GM12878 (cell line): ENCODE data around the gene ZNF467. TPM values are rescaled to one million over a fixed set of nuclear protein-coding genes. Genes with fewer than 3 reads are reported as not detected.

Source experiments
- ATAC-seq: fragments of 200-7000 bp; cut with Tn5 transposase; 3 replicates; pipeline ENCODE4 v1.9.1; 2020; ENCODE audit warnings: mild to moderate bottlenecking, moderate library complexity
- BruUV-seq: library from RNA; stranded (reverse); fragments of 400-500 nt; replicated peaks from 2 replicates; lab custom pipeline; 2021; lab: Mats Ljungman, UMichigan
- CTCF ChIA-PET: fragments of 300-600 bp; sonication (Branson Sonifier 250); formaldehyde crosslinking; extraction: SDS; loops from one replicate; lab custom pipeline; 2021; ENCODE audit warnings: inconsistent platforms; lab: Yijun Ruan, JAX
- POLR2A ChIA-PET: fragments of 350-600 bp; formaldehyde crosslinking; extraction: SDS; loops from one replicate; lab custom pipeline; 2021; ENCODE audit warnings: inconsistent platforms; lab: Charles Lee
- RAD21 ChIA-PET: fragments of 300-600 bp; sonication (Branson Sonifier 250); formaldehyde crosslinking; loops from one replicate; lab custom pipeline; 2023; ENCODE audit warnings: antibody characterized with exemption; ENCODE audit not compliant: unreplicated experiment; lab: Charles Lee
- SMC1A ChIA-PET: fragments of 300-600 bp; sonication (Branson Sonifier 250); formaldehyde crosslinking; loops from one replicate; lab custom pipeline; 2023; ENCODE audit not compliant: unreplicated experiment, uncharacterized antibody; lab: Charles Lee
- DNase-seq: peaks from one replicate; pipeline ENCODE4 v3.0.0-alpha.2; 2011; ENCODE audit warnings: low read depth, low spot score
- FAIRE-seq: peaks from 3 replicates; lab custom pipeline; 2011; peaks lifted over from hg19 to GRCh38; lab: Jason Lieb, UNC
- H2AFZ ChIP-seq: 2 replicates; pipeline ENCODE4 v1.6.0; 2011; ENCODE audit warnings: low read depth, low read length, control low read depth; ENCODE audit not compliant: control insufficient read depth
- H3K27ac ChIP-seq: 2 replicates; pipeline ENCODE4 v1.5.1; 2011; ENCODE audit warnings: control low read depth; ENCODE audit not compliant: control insufficient read depth, insufficient read depth
- H3K27me3 ChIP-seq, 2 experiments: replicated peaks in 1 of 2; 2 replicates each; pipeline versions ENCODE4 v1.6.0 to v1.6.1; 2011; ENCODE audit warnings: low read length in 1 of 2; ENCODE audit not compliant: control insufficient read depth in 2 of 2, insufficient read depth in 2 of 2
- H3K36me3 ChIP-seq, 2 experiments: 2 replicates each; pipeline ENCODE4 v1.5.1; 2011; ENCODE audit warnings: low read length in 1 of 2; ENCODE audit not compliant: control insufficient read depth in 2 of 2, insufficient read depth in 2 of 2
- H3K4me1 ChIP-seq: 2 replicates; pipeline ENCODE4 v1.6.1; 2011; ENCODE audit warnings: mild to moderate bottlenecking, low read length, moderate library complexity, mixed read lengths; ENCODE audit not compliant: control insufficient read depth, insufficient read depth
- H3K4me2 ChIP-seq: 2 replicates; pipeline ENCODE4 v1.6.0; 2011; ENCODE audit warnings: control low read depth; ENCODE audit not compliant: control insufficient read depth, insufficient read depth
- H3K4me3 ChIP-seq: fragments of 200-600 bp; sonication (generic); 2 replicates; pipeline ENCODE4 v1.5.1; 2016
- H3K79me2 ChIP-seq: 2 replicates; pipeline ENCODE4 v1.6.0; 2011; ENCODE audit warnings: low read length; ENCODE audit not compliant: control insufficient read depth, insufficient read depth
- H3K9ac ChIP-seq: 2 replicates; pipeline ENCODE4 v1.8.0; 2011; ENCODE audit warnings: low read length, control low read depth, mixed read lengths; ENCODE audit not compliant: control insufficient read depth, insufficient read depth
- H3K9me3 ChIP-seq: replicated peaks from 3 replicates; pipeline ENCODE4 v1.5.1; 2011; ENCODE audit warnings: mild to moderate bottlenecking, low read length; ENCODE audit not compliant: control insufficient read depth, insufficient read depth
- H4K20me1 ChIP-seq: 2 replicates; pipeline ENCODE4 v1.6.0; 2011; ENCODE audit not compliant: control insufficient read depth, insufficient read depth
- ATF3 ChIP-seq: IDR thresholded peaks from 2 replicates; pipeline ENCODE4 v1.6.1; 2011; ENCODE audit warnings: low read depth, mild to moderate bottlenecking, low read length, moderate library complexity, borderline replicate concordance; ENCODE audit errors: extremely low read depth
- ATF7 ChIP-seq: fragments of 450-650 bp; IDR thresholded peaks from 2 replicates; pipeline ENCODE4 v1.6.1; 2016; ENCODE audit warnings: low read depth, mild to moderate bottlenecking
- BACH1 ChIP-seq: fragments of 450-650 bp; IDR thresholded peaks from 2 replicates; pipeline ENCODE4 v1.6.1; 2017; ENCODE audit warnings: mild to moderate bottlenecking, borderline replicate concordance
- BHLHE40 ChIP-seq, 2 experiments: fragments of 450-650 bp in 1 of 2; IDR thresholded peaks; 2 replicates each; pipeline ENCODE4 v1.6.1; 2011 to 2017; ENCODE audit warnings: low read depth in 2 of 2, borderline replicate concordance in 1 of 2, improper control_type of control experiment in 1 of 2, low read length in 1 of 2, mild to moderate bottlenecking in 1 of 2
- CHD4 ChIP-seq: fragments of 200-600 bp; sonication (generic); IDR thresholded peaks from 2 replicates; pipeline ENCODE4 v1.6.1; 2016; ENCODE audit warnings: mild to moderate bottlenecking
- ESRRA ChIP-seq: IDR thresholded peaks from 2 replicates; pipeline ENCODE4 v1.6.1; 2012; ENCODE audit warnings: mild to moderate bottlenecking, low read length, improper control_type of control experiment
- GATAD2B ChIP-seq: fragments of 450-650 bp; conservative IDR thresholded peaks from 2 replicates; pipeline ENCODE4 v1.6.1; 2017; ENCODE audit warnings: low read depth, mild to moderate bottlenecking, moderate library complexity
- HDAC6 ChIP-seq: fragments of 200-600 bp; sonication (generic); IDR thresholded peaks from one replicate; pipeline ENCODE4 v1.8.0; 2017; ENCODE audit warnings: antibody characterized with exemption; ENCODE audit not compliant: unreplicated experiment
- SREBF1 ChIP-seq: IDR thresholded peaks from 2 replicates; pipeline ENCODE4 v1.6.1; 2012; ENCODE audit warnings: mild to moderate bottlenecking, low read length
- TAF1 ChIP-seq: IDR thresholded peaks from 2 replicates; pipeline ENCODE4 v1.6.1; 2011; ENCODE audit warnings: mild to moderate bottlenecking, low read depth, low read length, borderline replicate concordance
- ZBED1 ChIP-seq: IDR thresholded peaks from 2 replicates; pipeline ENCODE4 v1.6.1; 2016; ENCODE audit warnings: borderline replicate concordance
- ZBTB40 ChIP-seq: fragments of 450-650 bp; IDR thresholded peaks from 2 replicates; pipeline ENCODE4 v1.6.1; 2016; ENCODE audit warnings: mild to moderate bottlenecking, moderate library complexity, borderline replicate concordance
- WGBS: methylation state at CpG from one replicate; pipeline ENCODE4 v1.1.6; 2016; ENCODE audit warnings: low lambda C conversion rate; ENCODE audit not compliant: insufficient replicate concordance, insufficient coverage; ENCODE audit errors: missing lambda C conversion rate; 5-methylcytosine and 5-hydroxymethylcytosine counted together
- in situ Hi-C: fragments of 300-500 bp; cut with MboI; formaldehyde crosslinking; loops from 9 replicates; pipeline ENCODE4 v1.14.3; 2018; ENCODE audit warnings: mixed read lengths
- intact Hi-C: fragments of 100-400 bp; cut with micrococcal nuclease; formaldehyde crosslinking; loops from one replicate; pipeline ENCODE4 v1.14.2; 2022; ENCODE audit not compliant: unreplicated experiment
- polyA plus RNA-seq, 11 experiments: library from polyadenylated mRNA; depleted of rRNA in 4 of 11; unstranded in 6 of 11; stranded (reverse) in 5 of 11; fragments of >200 nt; fragmentation: Nextera tagmentation in 4 of 11; fragmentation: Illumina TruSeq in 1 of 11; extraction: Ambion mirVana in 4 of 11; extraction: Trizol in 1 of 11; gene quantifications; 1 replicate in 1 of 11; 2 replicates in 10 of 11; pipeline versions ENCODE4 v1.2.1 to v1.2.3, GENCODE V29; 2011 to 2016; ENCODE audit warnings: inconsistent platforms in 2 of 11, missing spikeins in 2 of 11, low read depth in 1 of 11
- total RNA-seq, 4 experiments: library from RNA; depleted of rRNA in 3 of 4; stranded (reverse); fragments of >200 nt in 3 of 4; fragmentation: Illumina TruSeq in 1 of 4; extraction: Trizol in 1 of 4; gene quantifications; 2 replicates each; pipeline versions ENCODE4 v1.2.1 to v1.2.3, GENCODE V29; 2013 to 2021

The ZNF467 gene
- total and polyA plus RNA-seq, 10 of the 15 experiments (the other 5 are each of a cell fraction or from before 2014, with no cell fraction given), result not detected

- intact Hi-C loops, result no loop called here
- WGBS, result 24% methylated on average over 5 of the region's 5 CpGs
- FAIRE-seq, result no peak
- no peaks in the 10 kb centered on the region for H3K79me2 ChIP-seq
- ChIA-PET SMC1A (no interaction called here), CTCF (no interaction called here)
- no peak overlapping the region for H3K9ac ChIP-seq
- H3K9me3 ChIP-seq, result no peaks in the 10 kb centered on the region
- DNase-seq, result no peak
- no TSS peak for BruUV-seq
- H3K36me3 ChIP-seq, result no peaks in the 10 kb centered on the region
- no peak overlapping the region for H3K4me3 ChIP-seq
- H3K27ac ChIP-seq, result no peak overlapping the region
- no peak for TF ChIP-seq SREBF1
- TF ChIP-seq, all 136 proteins: peak for 0
- no peaks in the 10 kb centered on the region; the same call in 1 of the 2 replicates for H3K4me1 ChIP-seq
- no peaks in the 10 kb centered on the region; the same call in 1 of the 2 replicates for H4K20me1 ChIP-seq
- ChIA-PET POLR2A (no interaction called here), RAD21 (no interaction called here)
- no peak for ATAC-seq
- H3K4me2 ChIP-seq, result no peak overlapping the region
- no peaks in the 10 kb centered on the region; a peak in 3 of 4 replicates for H3K27me3 ChIP-seq
- in situ Hi-C loops, result no loop called here
- no peak overlapping the region for H2AFZ ChIP-seq
Observed at GRCh38 chr7:149775176-149775556, 1.8 kb upstream of the ZNF467 start.

GRCh38 chr7:149774237-149775175, 1.1 kb upstream of the ZNF467 start:
- Histone ChIP-seq H3K27ac (no peak overlapping the region), H3K4me2 (no peak overlapping the region), H3K79me2 (no peaks in the 10 kb centered on the region), H3K36me3 (no peaks in the 10 kb centered on the region), H3K4me3 (no peak overlapping the region), H3K27me3 (no peaks in the 10 kb centered on the region; a peak in 3 of 4 replicates), H3K9ac (no peak overlapping the region), H2AFZ (no peak overlapping the region), H3K4me1 (no peaks in the 10 kb centered on the region; the same call in 1 of the 2 replicates), H4K20me1 (no peaks in the 10 kb centered on the region; the same call in 1 of the 2 replicates), H3K9me3 (no peaks in the 10 kb centered on the region)
- in situ Hi-C loops (no loop called here), intact Hi-C loops (no loop called here)
- no peak for FAIRE-seq
- TF ChIP-seq CHD4 (no peak), ATF3 (no peak), ZBED1 (no peak), HDAC6 (no peak), ATF7 (no peak), GATAD2B (no peak), ZBTB40 (no peak), ESRRA (no peak), TAF1 (no peak), BHLHE40 (IDR thresholded peaks at IDR 0.05; ENCODE audit: borderline replicate concordance in 1 of 2, low read depth in 2 of 2, low read length in 1 of 2) (no peak), BACH1 (no peak)
- no peak for DNase-seq
- ChIA-PET POLR2A (no interaction called here), SMC1A (no interaction called here), CTCF (no interaction called here), RAD21 (interaction anchor here (0.6 kb wide), 1 partner anchor 1484 kb away, joined by 4 read pairs; no protein-coding TSS in a partner anchor)
- BruUV-seq, result no TSS peak
- ATAC-seq, result no peak
- 52% methylated on average over 22 of the region's 27 CpGs for WGBS
